Transverse colon (tissue), 3 donors: ENCODE results near the gene VCPKMT.

ENCODE experiments used
- POLR2A ChIP-seq: fragments of 450-650 bp; IDR thresholded peaks from one replicate; pipeline ENCODE4 v1.6.1; 2016; ENCODE audit warnings: antibody characterized with exemption, mild to moderate bottlenecking, moderate library complexity
- TF ChIP-seq, protein P1 (sequence below), 5 experiments: fragments of 200-600 bp in 3 of 5; fragments of 450-650 bp in 2 of 5; sonication (generic) in 3 of 5; IDR thresholded peaks; 1 replicate in 2 of 5; 2 replicates in 3 of 5; pipeline ENCODE4 v1.5.1; 2016 to 2017; ENCODE audit warnings: antibody characterized with exemption in 5 of 5, inconsistent platforms in 3 of 5, mild to moderate bottlenecking in 2 of 5, moderate library complexity in 1 of 5

DNA sequence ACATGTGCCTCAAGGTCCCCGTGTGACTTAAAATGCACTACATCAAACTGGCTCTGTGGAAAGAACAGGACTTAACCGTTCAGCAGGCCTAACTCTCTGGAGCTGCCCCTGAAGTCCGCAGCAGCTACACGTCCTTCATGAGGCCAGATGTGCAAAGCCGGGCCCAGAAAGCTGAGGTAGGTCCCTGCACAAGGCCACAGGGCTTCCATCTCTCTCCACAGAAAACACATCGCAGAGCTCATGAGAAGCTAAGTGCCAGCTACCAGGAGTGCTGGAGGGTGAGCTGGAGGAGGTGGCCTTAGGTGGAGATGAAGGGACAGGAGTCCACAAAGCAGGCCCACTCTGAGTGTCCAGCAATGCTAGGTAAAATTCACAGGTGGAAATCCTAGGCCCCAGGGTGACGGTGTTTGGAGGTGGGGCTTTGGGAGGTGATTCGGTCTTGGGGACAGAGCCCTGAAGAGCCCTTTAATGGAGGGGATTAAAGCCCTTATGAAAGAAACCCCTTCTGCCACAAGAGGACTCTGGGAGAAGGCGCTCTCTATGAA is 52.4 kb downstream of the VCPKMT start:
- TF ChIP-seq, protein P1, sequence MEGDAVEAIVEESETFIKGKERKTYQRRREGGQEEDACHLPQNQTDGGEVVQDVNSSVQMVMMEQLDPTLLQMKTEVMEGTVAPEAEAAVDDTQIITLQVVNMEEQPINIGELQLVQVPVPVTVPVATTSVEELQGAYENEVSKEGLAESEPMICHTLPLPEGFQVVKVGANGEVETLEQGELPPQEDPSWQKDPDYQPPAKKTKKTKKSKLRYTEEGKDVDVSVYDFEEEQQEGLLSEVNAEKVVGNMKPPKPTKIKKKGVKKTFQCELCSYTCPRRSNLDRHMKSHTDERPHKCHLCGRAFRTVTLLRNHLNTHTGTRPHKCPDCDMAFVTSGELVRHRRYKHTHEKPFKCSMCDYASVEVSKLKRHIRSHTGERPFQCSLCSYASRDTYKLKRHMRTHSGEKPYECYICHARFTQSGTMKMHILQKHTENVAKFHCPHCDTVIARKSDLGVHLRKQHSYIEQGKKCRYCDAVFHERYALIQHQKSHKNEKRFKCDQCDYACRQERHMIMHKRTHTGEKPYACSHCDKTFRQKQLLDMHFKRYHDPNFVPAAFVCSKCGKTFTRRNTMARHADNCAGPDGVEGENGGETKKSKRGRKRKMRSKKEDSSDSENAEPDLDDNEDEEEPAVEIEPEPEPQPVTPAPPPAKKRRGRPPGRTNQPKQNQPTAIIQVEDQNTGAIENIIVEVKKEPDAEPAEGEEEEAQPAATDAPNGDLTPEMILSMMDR (IDR thresholded peaks at IDR 0.05): no peak
- no peak for TF ChIP-seq POLR2A
